MM.1S (cell line): ENCODE data around the gene ENC1.

Source experiments
- CTCF ChIP-seq: fragments of 300-600 bp; sonication (generic); IDR thresholded peaks from 2 replicates; pipeline ENCODE4 v1.5.1; 2016; ENCODE audit warnings: antibody characterized with exemption, low read length, mixed read lengths
- EZH2phosphoT487 ChIP-seq: fragments of 300-600 bp; sonication (generic); IDR thresholded peaks from 2 replicates; pipeline ENCODE4 v1.6.1; 2018; ENCODE audit warnings: antibody characterized with exemption, low read length

- TF ChIP-seq CTCF (no peak), EZH2phosphoT487 (no peak)
These were observed 22.4 kb downstream of the ENC1 start for GRCh38 chr5:74618106-74618505.
